HG02870 (cell line): ENCODE results near the gene ZNF524.

ENCODE experiments used
- ATAC-seq: cut with Tn5 transposase; IDR thresholded peaks from one replicate; pipeline ENCODE4 v1.9.1; 2021; ENCODE audit warnings: mild to moderate bottlenecking, moderate library complexity; ENCODE audit not compliant: unreplicated experiment

ZNF524 gene

DNA sequence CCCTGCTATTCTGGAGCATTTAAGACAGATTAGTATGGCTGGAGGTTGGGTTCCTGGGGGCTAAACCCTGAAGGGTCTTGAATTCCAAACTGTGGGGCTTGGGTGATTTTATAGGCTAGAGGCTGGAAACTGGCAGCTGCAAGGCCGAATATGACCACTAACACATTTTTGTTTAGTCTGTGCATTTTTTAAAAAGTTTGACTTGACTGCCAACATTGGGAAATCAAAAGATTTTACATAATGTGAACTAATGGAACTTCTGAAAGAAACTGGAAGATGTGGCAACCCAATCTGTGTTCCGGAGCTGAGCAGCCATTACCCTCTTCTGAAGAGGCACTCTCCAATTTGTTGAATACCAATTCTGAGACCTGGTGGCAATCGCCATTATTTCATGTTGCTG lies 19.2 kb downstream of the ZNF524 start:
- no peak for ATAC-seq

DNA sequence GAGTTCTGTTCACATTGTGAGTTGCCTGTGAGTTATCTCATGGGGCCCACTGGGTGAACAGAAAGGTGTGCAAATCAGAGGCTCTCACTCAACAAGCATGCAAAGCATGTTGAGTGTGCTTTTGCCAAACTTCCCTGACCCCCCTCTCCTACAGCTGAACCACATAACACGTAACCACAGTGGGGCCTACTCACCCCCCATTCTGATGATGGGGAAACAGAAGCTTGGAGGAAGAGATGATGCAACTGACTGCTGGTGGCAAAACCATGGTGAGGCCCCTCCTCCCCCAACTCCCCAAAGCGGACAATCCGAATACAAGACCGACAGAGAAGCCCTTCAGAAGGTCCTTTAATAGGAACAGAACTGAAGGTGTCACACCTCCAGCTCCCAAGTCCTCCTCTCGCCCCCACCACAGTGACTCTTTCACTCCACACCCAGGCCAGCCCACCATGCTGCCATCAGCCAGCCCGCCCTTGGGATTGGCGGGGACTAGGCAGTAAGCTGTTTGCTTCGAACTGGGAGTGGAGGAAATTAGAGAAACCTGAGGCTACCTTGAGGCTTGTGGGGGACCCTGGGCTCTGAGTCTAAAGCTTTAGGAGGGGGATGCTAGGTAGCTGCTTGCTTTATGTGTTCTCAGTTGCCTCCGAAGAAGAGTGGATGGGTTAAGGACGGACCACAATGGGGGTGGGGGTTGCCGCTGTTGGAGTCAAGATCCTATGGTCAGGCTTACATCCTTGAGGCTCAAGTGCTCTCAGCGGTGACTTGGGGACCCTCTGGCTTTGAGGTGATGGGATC lies 20.5 kb downstream of the ZNF524 start:
- ATAC-seq: no peak

DNA sequence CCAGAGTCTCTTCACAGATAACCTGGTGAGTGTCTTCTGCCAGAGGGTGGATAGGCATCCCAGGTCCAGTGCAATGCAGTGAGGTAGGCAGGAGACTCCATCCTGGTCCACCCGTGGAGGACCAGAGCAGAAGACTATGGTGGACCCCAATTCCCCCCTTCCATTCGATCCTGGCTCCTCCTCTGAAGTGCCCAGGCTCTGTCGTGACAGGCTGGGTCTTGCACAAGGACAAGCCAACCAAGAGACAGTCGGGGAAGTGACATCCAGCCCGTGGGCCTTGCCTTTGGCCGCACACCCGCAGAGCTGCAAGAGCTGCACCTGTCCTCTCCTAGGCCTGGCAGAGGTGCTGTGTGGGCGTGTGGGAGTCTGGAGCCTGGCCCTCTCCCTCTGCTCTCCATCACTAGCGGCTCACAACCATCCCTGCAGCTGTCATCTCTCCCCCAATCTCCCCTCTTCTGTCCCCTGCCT lies 21.2 kb downstream of the ZNF524 start:
- no peak for ATAC-seq

DNA sequence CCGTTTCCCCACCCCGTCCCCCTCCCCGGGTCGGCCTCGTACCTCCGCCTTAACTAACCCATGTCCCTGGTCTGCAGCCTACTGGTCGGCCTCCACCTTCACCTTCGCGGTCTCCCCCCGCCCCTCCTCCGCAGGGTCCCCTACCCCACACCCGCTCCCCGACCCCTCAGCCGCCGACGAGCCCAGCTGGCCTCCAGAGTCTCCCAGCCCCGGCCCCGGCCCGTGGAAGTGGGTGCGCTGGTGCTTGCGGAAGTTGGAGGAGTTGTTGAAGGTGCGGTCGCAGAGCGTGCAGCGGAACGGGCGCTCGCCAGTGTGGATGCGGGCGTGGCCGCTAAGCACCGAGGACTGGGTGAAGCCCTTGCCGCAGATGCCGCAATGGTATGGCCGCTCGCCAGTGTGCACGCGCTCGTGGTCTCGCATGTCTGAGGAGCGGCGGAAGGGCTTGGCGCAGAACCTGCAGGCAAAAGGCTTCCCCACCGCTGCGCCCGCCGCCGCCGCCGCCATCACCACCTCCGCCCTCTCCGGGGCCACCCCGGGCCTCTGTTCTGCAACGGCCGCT lies 21.7 kb downstream of the ZNF524 start:
- no peak for ATAC-seq

DNA sequence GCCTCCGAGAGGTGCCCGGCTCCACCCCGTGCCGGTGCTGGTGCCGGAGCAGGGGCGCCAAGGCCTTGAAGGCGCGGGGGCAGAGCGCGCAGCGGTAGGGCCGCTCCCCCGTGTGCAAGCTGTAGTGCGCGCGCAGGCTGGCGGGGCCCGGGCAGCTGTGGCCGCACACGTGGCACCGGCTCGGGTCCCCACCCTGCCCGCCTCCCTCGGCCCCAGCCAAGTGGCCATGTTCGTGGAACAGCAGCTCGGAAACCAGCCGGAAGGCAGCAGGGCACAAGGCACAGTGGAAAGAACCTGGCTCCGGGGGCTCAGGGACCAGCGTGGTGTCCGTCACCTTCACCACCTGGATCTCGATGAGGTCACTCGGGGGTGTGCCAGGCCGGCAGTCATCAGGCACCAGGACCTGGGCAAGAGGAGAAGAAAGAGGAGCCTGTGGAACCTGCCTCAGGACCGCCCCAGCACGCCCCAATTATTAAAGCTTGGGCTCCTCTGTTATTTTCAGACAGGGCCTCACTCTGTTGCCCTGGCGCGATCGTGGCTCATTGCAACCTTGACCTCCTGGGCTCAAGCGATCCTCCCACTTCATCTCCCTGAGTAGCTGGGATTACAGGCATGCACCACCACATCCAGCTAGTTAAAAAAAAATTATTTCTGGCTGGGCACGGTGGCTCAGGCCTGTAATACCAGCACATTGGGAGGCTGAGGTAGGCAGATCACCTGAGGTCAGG lies 22.3 kb downstream of the ZNF524 start:
- no peak for ATAC-seq

DNA sequence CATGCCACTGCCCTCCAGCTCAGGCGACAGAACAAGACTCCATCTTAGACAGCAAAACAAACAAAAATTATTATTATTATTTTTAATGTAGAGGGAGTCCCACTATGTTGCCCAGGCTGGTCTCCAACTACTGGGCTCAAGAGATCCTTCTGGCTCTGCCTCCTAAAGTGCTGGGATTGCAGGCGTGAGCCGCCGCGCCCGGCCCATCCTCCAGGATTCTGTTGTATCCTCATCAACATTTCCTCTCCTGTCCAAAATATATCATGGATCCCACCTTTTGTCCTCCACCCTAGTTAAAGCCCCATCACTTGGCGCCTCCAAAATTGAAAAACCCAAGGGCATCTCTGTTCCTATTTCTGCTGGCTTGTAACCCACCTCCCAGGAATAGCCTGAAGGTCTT lies 23.0 kb downstream of the ZNF524 start:
- no peak for ATAC-seq

DNA sequence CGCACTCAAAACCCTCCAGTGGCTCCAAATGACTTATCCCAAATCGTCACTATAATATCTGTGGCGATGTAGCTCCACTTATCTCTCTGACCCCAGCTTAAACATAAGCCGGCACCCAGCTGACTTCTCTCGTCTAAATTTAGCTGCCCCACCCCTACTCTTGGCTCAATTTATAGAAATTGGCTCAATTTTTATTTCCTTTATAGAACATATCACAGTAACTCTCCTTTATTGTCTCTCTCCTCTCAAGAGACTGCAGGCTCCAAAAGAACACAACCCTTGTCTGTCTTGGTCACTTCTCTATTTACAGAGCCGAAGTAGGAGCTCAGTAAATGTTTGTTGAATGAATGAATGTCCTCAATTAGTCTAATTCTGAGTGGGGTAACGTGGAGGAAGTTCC lies 23.5 kb downstream of the ZNF524 start:
- ATAC-seq: no peak

DNA sequence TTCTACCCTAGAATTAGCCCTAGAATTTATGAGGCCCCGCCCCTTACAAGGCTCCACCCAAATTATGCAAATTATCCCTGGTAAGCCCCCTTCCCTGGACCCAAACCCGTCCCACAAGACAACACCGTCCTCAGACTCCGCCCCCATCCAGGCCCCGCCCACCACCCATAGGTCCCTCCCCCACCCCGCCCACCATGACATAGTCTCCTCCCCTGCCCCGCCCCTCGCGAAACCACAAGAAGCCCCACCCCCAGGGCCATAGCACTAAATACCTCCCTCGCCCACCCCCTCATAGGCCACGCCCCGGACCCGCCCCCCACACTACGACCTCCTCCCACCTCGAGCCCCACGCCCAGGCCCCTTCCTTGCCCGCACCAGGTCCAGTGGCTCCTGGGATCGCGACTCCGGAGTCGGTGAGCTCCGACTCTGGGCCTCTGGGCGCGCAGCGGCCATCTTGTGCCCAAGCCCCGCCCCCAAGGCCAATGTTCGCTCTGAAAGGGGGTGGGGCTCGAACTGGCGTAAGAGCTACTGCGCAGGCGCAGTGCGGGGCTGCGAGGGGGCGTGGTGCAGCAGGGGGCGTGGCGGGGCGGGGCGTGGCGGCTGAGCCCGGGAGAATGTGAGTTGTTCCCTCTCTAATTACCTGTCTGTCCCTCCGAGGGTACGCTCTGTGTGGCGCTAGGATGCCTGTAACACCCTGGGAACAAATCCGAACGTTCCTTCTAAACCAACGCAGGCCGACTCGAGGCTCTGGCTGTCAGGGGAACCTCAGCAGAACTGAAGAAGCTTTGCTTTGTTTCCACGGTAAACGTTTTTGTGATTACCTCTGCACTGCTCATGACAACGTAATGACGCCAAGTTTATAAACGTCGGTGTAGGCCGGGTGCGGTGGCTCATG lies 24.3 kb downstream of the ZNF524 start, which contains the start of gene ZNF784:
ZNF784 (minus strand) TSS at position 458 of the 895 bp plus-strand sequence; CDS start at position 453, 5 bp downstream.
- ATAC-seq: no peak

DNA sequence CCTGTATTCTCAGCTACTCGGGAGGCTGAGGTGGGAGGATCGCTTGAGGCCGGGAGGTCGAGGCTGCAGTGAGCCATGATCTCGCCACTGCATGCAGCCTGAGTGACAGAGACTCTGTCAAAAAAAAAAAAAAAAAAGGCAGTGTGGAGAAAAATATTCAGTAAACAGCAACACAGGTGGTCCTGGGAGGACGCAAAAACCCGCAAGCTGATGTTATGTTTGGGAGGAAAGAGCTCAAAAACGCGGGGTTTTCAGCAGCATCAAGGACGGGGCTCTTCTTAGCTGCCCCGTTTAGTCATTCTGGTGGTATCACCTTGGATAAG lies 24.9 kb downstream of the ZNF524 start:
- ATAC-seq: no peak

DNA sequence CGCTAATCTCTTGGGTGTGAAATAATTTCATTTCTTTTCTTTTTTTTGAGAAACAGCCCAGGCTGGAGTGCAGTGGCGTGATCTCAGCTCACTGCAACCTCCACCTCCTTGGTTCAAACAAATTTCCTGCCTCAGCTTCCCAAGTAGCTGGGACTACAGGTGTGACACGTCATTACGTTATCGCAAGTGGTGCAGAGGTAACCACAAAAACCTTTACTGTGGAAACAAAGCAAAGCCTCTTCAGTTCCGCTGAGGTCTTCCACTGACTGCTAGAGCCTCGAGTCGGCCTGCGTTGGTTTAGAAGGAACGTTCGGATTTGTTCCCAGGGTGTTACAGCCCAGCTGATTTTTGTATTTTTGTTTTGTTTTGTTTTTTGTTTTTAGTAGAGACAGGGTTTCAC lies 26.3 kb downstream of the ZNF524 start:
- no peak for ATAC-seq

DNA sequence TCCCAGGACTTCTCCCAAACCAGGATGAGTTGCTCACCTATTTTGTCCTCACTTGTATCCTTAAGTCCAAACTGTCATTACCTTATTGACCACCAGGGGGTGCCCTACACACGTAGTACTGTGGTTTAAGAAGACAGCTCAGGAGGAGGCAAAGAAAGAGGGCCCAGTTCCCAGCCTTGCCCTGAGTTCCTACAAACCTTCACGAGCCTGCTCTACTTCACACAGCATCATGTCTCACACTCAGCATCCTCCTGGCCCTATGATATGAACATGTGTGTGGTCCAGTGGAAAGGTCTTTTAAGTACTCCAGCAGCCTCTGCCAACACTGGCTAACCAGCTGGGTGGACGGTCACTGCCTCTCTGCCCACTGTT lies 32.4 kb downstream of the ZNF524 start:
- no peak for ATAC-seq

DNA sequence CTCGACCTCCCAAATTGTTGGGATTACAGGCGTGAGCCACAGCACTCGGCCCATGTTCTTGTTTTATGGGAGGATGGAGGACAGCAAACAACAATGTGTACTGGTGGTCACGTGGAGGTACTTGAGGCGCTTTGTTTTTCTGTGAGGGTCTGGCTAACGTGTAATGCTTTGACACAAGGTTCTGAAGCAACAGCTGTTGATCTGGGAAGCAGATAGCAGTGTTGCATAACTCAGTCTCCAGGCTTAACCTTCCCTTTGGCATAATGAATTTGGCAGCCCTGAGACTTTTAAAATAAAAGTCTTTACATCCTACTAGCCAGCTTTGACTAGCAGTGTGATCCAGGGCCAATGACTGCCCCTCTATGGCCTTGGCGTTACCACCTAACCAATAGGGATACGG lies 33.8 kb downstream of the ZNF524 start:
- no peak for ATAC-seq

DNA sequence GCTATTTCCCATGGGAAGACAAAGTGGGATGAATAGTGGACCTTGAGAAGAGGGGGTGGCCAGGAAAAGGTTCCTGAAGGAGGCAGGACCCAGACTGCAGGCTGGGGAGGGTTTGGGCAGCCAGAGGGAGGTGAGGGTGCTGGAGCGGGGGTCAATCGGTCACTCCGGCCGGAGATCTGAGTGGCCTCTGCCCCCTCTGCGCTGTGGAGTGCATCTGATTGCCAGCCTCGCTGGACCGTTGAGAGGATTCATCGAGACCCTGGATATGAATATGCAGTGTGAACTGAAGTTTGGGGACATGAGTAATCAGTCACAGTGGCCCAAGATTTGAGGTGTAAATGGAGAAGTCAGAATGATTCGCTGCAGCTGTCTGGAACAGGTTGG lies 35.2 kb downstream of the ZNF524 start:
- ATAC-seq: no peak

DNA sequence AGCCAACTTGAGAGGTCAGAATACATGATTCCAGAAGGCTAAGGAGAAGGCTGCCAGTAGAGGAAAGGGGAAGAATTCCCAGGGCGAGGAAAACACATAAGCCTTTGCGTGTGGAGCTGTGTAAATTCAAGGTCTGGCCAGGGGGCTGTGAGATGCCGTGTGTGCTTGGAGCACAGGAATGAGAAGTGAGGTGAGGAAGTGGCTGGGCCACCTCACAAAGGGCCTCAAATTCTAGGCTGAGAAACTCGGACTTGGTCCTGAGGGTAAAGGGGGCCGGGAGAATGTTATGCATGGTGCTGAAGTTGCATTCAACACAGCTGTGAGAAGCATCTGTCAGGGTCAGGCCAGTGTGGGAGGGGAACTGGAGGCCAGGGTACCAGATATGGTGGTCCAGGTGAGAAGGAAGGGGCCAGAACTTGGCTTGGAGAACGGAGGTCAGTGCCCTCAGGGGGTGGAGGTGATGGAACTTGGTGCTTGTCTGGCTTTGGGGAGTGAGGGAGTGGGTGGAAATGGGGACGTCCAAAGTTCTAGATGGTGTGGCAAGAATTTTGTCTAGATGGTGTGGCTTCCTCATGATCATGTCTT lies 35.9 kb downstream of the ZNF524 start:
- ATAC-seq: no peak

DNA sequence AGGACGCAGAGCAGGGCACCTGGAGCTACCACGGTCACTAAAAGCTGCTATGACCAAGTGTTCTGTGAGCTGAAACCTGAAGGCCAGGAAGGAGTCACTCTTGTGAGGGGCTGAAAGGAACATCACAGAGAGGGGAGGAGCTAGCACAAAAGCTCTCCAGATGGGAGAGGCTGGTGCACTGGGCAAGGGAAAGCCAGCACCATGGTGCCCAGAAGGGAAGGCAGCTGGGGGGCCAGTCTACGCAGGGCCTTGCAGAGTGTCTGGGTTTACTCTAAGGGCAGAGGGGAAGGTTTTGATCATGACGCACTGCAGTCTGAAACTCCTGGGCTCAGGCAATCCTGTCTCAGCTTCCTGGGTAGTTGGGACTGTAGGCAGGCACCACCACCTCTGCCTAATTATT lies 36.6 kb downstream of the ZNF524 start:
- no peak for ATAC-seq

DNA sequence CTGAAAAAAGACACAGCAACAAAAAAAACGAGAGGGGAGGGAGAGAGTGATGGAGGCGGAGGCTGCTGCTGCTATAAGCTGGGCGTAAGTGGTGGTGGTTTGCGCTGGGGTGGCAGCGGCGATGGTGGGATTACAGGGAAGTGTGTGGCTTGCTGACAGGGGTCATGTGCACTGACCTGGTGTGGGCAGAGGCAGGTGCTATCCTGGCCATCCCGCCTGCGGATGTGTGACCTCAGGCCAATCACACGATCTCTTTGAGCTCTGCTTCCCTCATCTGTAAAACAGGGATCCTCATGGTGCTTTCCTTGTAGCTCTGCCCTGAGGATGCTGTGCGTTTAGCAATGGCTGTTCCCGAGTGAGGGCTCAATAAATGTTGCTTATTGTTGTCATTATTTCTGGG lies 37.4 kb downstream of the ZNF524 start:
- ATAC-seq: no peak

DNA sequence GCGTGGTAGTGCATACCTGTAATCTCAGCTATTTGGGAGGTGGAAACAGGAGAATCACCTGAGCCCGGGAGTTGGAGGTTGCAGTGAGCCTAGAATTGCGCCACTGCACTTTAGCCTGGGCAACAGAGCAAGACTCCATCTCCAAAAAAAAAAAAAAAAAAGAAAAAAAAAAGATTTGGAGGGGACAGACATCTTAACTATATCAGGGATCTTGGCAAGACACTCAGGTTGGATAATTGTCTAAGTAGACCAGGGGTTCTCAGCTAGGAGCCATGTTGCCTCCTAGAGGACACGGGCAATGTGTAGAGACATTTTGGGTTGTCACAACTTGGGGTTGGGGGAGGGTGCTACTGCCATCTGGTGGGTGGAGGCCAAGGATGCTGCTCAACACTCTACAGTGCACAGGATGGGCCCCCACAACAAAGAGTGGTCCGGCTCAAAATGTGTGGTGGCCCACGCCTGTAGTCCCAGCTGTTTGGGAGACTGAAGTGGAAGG lies 38.8 kb downstream of the ZNF524 start:
- ATAC-seq: no peak

DNA sequence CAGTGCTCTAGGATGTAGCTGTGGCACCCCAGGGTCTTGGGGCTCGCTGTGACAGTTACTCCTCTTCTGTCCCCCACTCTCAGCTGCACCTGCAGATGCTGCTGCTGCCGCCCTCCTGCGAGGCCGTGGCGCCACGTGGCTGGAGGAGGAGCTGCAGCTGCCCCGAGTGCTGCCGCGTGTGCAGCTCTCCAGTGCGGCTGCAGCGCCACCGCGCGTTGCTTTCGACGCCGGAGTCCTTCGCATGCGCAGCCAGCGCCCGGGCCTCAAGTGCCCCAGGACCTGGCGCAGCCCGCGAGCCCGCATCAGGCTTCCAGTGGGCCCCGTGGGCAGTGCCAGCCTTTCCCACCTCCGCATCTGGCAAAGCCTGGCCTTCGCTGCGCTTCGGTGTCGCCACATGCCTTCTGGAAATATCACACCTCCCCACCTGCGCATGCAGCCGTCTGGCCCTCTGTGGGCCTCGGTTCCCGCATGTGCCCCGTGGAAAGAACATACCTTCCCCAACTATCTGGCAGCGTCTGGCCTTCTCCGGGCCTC lies 40.0 kb downstream of the ZNF524 start:
- ATAC-seq: no peak

DNA sequence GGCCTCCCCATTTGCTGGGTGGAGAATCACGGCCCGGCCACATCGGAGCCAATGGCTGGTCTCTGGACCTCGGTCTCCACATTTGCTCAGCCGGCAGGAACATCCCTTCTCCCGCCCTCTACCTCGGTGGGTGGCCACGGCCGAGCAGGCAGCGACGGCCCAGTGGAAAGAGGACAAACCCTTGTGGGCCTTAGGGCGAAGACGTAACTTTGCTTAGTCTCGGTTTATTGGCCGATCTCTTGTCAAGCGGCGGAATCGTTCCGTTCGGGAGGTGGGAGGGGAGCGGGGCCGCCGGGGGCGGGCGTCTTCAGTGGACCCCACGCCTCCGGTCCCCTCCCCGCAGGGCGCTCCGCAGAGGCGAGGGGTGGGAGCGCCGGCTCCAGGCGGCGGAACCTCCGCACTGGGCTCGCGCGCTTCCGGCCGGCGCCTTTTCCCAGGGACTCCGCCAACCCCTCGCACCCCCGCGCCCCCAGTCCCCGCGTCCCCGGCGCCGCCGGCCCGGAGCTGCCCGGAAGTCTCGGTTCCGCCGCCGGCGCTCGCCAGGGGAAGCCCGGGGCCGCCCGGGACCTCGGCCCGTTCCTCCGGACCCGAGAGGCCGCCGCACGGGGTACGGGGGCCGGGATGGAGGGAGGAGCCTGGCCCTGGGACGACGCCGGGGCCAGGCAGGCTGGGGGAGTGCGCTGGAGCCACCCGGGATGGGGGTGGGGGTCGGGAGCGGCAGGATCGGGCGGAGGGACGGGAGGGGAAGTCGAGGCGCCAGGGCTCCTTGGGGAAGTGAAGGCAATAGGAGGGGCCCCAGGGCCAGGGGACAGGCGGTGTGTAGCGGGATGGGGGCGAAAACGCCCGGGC lies 40.7 kb downstream of the ZNF524 start, which contains the start of gene ZNF580:
ZNF580 (plus strand) TSS at position 426 of the 849 bp plus-strand sequence. CDS start 1,507 bp downstream, outside the sequence.
- ATAC-seq: no peak
